HFF-Myc (cell line): ENCODE data around the gene CDKL1.

Experiments used
- DNase-seq: peaks from one replicate; pipeline ENCODE4 v3.0.0-alpha.2; 2011; ENCODE audit warnings: low read depth; ENCODE audit errors: extremely low read depth
- H3K4me3 ChIP-seq: replicated peaks from 2 replicates; pipeline ENCODE4 v1.5.1; 2011; ENCODE audit warnings: low read depth, mild to moderate bottlenecking, control low read depth, low read length
- TF ChIP-seq, protein P1 (sequence below): IDR thresholded peaks from 2 replicates; pipeline ENCODE4 v1.5.1; 2012; ENCODE audit warnings: mild to moderate bottlenecking, low read depth, low read length, control low read depth; ENCODE audit errors: missing control alignments

The CDKL1 gene

DNA sequence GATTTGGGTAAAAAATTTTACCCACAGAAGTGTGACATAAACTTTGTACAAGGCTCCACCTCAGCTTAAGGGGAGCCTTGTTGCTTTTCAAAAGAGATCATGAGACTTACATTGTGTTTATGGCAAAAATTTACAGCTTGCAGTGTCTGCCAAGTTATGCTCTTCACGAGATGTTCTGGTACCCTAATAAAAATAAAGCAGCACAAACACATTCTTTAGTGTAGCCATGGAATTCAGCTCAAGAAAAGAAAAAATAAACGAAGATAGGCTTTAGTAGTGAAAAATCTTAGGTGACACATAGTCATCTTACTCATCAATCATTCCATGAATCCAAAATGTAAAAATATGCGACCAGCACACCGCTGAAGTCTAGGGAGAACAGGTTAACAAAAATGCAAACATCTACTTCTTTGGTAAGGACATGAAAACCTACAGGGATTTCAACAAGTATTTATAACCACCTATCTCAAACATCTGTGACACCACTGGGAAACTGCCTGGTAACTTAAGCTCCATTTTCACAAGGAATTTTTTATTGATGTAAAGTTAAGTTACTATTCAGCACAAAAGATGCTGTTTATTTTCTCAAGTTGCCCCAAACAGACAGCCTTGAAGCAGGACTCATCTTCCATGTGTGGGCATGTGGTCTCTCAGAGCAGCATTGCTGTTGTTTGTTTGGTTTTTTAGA is 51.7 kb downstream of the CDKL1 start:
- DNase-seq, result no peak
- TF ChIP-seq, protein P1, sequence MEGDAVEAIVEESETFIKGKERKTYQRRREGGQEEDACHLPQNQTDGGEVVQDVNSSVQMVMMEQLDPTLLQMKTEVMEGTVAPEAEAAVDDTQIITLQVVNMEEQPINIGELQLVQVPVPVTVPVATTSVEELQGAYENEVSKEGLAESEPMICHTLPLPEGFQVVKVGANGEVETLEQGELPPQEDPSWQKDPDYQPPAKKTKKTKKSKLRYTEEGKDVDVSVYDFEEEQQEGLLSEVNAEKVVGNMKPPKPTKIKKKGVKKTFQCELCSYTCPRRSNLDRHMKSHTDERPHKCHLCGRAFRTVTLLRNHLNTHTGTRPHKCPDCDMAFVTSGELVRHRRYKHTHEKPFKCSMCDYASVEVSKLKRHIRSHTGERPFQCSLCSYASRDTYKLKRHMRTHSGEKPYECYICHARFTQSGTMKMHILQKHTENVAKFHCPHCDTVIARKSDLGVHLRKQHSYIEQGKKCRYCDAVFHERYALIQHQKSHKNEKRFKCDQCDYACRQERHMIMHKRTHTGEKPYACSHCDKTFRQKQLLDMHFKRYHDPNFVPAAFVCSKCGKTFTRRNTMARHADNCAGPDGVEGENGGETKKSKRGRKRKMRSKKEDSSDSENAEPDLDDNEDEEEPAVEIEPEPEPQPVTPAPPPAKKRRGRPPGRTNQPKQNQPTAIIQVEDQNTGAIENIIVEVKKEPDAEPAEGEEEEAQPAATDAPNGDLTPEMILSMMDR, result no peak
- no peak overlapping the region for H3K4me3 ChIP-seq

DNA sequence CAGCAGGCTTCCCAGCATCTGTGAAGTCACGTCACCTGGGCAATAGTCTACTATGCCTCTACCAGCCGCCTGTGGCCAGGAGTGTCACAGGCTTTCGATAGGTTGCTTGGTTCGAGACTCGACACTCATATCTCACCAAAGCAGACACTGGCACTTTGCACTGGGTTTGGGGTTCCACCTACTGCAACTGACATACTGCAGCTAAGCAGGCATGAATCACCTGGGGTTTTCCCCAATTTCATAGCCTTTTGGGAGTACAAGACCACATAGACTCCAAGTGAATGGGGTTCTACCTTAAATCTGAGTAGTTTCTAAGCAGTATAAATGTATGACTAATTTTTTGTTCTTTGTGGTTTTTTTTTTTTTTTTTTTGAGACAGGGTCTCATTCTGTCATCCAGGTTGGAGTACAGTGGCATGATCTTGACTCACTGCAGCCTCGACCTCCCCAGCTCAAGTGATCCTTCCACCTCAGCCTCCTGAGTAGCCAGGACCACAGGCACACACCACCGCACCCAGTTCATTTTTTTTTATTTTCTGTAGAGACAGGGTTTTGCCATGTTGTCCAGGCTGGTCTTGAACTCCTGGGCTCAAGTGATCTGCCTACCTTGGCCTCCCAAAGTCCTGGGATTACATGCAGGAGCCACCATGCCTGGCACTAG is 52.4 kb downstream of the CDKL1 start:
- DNase-seq, result no peak
- no peak overlapping the region for H3K4me3 ChIP-seq
- TF ChIP-seq, protein P1, result no peak

DNA sequence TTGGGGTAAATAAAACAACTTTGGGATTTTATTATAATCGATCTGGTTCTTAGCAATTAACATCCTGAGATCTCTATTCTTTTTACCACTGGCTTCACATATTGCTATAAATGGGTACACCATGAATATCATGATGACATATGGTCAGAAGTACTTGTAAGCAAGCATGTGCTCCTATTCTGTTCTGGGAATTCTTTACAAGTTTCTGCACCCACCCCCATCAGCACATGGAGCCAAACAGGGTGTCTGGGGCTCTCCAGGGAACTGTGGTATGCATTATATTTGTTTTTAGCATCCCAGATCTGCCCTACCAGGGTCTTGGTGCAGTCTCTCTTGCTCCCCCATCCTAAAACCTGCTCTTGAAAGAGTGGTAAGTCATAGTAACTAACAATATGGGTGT is 53.2 kb downstream of the CDKL1 start:
- DNase-seq, result no peak
- TF ChIP-seq, protein P1, result no peak
- H3K4me3 ChIP-seq, result no peak overlapping the region

DNA sequence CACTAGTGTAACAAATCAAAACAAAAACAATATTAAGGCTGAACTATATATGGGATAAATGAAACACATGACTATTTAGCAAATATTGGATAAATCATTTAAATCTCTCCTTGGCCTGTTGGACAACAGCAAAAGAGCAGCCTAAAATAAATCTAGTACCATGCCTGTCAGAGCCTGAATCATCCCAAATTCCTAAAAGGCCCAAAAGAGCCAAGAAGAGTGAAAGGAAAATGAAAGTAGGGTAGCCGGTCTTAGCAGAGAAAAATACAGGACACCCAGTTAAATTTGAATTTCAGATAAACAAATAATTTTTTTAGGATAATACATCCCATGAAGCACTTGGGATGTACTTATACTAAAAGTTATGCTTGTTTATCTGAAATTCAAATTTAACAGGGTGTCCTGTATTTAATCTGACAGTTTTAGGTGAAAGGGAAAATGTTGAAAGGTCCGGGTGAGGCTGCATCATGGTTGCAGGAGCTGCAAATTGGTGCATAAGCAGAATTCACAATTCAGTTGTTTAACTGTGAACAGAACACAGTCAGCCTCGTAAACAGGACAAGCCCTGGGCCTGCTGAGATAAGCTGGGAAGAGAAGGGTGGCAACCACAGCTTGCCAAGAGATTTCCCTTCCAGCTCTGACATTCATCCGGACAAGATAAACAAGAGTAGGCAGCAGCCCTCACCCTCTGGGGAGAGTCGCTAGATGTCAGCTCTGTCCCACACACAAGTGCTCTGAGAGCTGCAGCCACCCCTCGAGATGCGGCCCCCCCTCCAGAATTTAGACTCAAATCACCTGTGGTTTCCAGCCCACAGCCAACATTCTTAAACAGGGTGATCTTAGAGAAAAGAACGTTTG is 54.2 kb downstream of the CDKL1 start:
- 0 out of 2 replicates have a peak overlapping the region, but pooled peaks have one; percentile 4 for H3K4me3 ChIP-seq
- no peak for DNase-seq
- TF ChIP-seq, protein P1, result peak; percentile 59

DNA sequence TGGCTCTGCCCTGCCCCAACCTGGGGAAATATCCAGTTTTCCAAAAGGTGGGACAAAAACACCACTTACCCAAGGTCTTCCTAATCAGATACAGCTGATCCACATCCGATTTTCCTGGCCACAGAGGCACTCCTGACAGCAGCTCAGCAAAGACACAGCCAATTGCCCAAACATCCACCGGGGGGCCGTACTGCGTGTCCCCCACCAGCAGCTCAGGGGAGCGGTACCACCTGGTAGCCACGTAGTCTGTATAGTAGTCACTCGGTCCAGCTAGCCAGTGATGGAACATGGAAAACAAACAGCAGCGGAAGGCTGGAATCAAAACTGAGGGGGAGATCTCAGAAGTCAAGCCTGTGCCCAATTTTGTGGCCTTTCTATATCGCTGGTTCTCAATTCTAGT is 55.7 kb downstream of the CDKL1 start:
- TF ChIP-seq, protein P1, result no peak
- no peak for DNase-seq
- H3K4me3 ChIP-seq, result no peak overlapping the region

DNA sequence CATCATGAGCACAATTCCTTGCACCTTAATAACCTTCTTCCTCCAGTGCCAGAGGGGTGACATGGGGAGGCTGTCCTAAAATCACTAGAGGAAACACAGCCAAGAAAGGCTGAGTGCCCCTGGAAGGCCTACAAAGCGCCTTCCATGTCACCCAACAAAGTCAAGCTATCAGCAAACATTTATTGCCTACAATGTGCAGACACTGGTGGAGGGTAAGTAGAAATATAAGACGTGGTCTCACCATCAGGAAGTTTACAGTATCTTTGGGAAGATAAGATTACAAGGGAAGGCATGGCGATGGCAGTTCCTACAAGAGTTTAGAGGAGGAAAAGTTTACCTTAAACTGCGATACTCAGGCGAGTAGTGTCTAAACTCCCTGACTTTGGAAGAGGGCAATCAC is 56.6 kb downstream of the CDKL1 start:
- DNase-seq, result no peak
- TF ChIP-seq, protein P1, result no peak
- no peak overlapping the region for H3K4me3 ChIP-seq
